Measurements from ENCODE around the gene STAB1.

Gene STAB1

DNA sequence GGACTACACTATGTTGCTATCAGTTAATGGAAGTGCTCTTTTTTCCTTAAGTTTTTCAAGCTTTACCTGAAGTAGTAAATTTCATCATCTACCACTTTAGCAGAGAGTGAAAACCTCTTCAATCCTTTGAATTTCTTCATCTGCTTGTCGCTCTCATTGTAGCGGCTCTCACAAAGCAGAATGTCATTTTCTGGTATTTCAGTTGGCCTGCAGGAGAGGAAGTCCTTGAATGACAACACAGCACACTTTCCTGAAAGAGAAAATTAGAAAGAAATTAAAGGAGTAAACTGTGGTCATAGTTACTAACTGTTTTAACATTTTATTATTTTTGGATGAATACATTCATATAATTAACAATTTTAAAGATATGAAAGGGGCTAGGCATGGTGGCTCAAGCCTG, 68.8 kb downstream of the STAB1 start:
- DNase-seq (ENCODE audit: low read depth, low spot score): no peak

- no peak for DNase-seq (ENCODE audit: low read depth, low spot score)
Observed at GRCh38 chr3:52568069-52568468, 72.9 kb downstream of the STAB1 start.

- DNase-seq (ENCODE audit: low read depth, low spot score): no peak
Observed at GRCh38 chr3:52570076-52570475, 74.9 kb downstream of the STAB1 start.

- DNase-seq (ENCODE audit: low read depth, low spot score): no peak
Observed at GRCh38 chr3:52572221-52572620, 77.1 kb downstream of the STAB1 start.

Data from ELF-1 (cell line).